ENCODE results near the gene GNG5. TPM values are rescaled to one million over a fixed set of nuclear protein-coding genes. Genes with fewer than 3 reads are reported as not detected.

GNG5 gene
- 17.3 and 20.9 TPM in 2 replicates for total RNA-seq

DNA sequence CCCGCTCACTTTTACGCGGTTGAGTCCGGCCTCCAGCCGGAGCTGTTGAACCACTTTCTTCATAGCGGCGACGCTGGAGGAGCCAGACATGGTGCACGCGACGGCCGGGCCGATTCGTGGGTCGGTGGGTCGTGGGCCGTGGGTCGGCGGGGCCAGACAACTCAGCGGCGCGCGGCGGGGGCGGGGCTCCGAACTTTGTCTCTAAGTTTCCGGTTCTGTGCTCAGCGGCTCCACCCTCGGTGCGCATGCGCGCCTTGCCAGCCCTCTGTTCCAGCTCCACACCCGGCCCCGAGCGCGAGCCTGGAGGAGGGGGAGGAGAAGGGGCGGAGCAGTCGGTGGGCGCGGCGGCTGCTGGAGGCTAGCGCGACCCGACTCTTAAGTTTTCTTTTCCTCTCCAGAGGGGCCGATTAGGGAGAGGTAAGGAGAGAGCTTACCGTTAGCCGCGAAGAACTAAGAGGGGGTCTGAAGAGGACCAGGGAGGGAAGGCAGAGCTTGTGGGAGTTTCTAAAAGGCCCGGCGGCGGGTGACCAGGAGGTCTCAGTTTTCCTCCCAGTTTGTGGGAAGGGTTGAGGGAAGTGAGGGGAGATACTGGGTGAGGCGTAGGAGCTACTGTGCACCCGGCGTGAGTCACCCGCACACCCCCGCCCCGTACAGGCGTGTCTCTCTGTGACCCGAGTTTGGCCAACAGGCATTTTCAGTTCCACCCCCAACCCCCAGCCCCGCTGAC, at the start of gene GNG5, which contains the start of gene SPATA1:
Gene GNG5, minus strand, starts transcription at position 580 of the 727 bp plus-strand sequence. Its CDS starts 490 bp downstream, at position 90.
Gene SPATA1, plus strand, starts transcription at position 385 of the 727 bp plus-strand sequence. CDS start 9,974 bp downstream, outside the sequence.
- peak within 1 kb of the TSS; percentile 77 for H3K4me3 ChIP-seq (ENCODE audit: low read depth, low read length)
- DNase-seq (ENCODE audit: low read depth), result peak; percentile 97
- no peak for TF ChIP-seq CTCF (IDR thresholded peaks at IDR 0.05; ENCODE audit: insufficient read depth, low read depth, low read length)

- no peak for DNase-seq (ENCODE audit: low read depth)
- no peak overlapping the region for H3K4me3 ChIP-seq (ENCODE audit: low read depth, low read length)
- no peak for TF ChIP-seq CTCF (IDR thresholded peaks at IDR 0.05; ENCODE audit: insufficient read depth, low read depth, low read length)
Observed at GRCh38 chr1:84550826-84551225, 44.4 kb upstream of the GNG5 start.

DNA sequence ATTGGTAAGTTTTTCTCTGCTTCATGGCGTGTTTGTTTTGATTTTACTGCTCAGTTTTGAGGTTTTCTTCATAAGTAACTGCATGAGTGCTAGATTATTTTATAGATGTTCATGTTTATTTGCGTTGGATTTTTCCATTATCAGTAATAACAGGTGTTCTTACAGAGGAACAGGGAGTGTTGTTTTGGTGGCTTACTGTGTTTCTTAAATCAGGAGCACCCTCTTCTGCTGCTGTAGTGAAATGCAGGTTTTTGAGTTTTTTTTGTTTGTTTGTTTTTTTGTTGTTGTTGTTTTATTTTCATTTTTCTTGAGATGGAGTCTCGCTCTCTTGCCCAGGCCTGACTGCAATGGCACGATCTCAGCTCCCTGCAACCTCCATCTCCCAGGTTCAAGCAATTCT, 35.3 kb upstream of the GNG5 start:
- H3K4me3 ChIP-seq (ENCODE audit: low read depth, low read length), result no peak overlapping the region
- peak; percentile 33 for DNase-seq (ENCODE audit: low read depth)
- TF ChIP-seq CTCF (IDR thresholded peaks at IDR 0.05; ENCODE audit: insufficient read depth, low read depth, low read length), result peak; percentile 17

GRCh38 chr1:84540759-84541158, 34.4 kb upstream of the GNG5 start:
- DNase-seq (ENCODE audit: low read depth), result peak; percentile 91
- TF ChIP-seq CTCF (IDR thresholded peaks at IDR 0.05; ENCODE audit: insufficient read depth, low read depth, low read length), result no peak
- no peak overlapping the region for H3K4me3 ChIP-seq (ENCODE audit: low read depth, low read length)

GRCh38 chr1:84539972-84540371, 33.6 kb upstream of the GNG5 start:
- DNase-seq (ENCODE audit: low read depth), result peak; percentile 22
- H3K4me3 ChIP-seq (ENCODE audit: low read depth, low read length), result no peak overlapping the region
- TF ChIP-seq CTCF (IDR thresholded peaks at IDR 0.05; ENCODE audit: insufficient read depth, low read depth, low read length), result no peak

- no peak for TF ChIP-seq CTCF (IDR thresholded peaks at IDR 0.05; ENCODE audit: insufficient read depth, low read depth, low read length)
- no peak overlapping the region for H3K4me3 ChIP-seq (ENCODE audit: low read depth, low read length)
- DNase-seq (ENCODE audit: low read depth), result peak; percentile 8
Observed at GRCh38 chr1:84538599-84538998, 32.2 kb upstream of the GNG5 start.
